Mesodermal cell (in vitro differentiated cells): Measurements from ENCODE around the gene MYCBPAP.

Source experiments
- H3K27ac ChIP-seq: 2 replicates; pipeline ENCODE4 v1.7.0; 2013; ENCODE audit warnings: mild to moderate bottlenecking, low read depth, low read length, moderate library complexity; ENCODE audit not compliant: severe bottlenecking
- H3K36me3 ChIP-seq: 2 replicates; pipeline ENCODE4 v1.7.1; 2013; ENCODE audit warnings: mild to moderate bottlenecking, low read length, moderate library complexity; ENCODE audit not compliant: control insufficient read depth, insufficient read depth
- H3K4me1 ChIP-seq: one replicate; pipeline ENCODE4 v1.7.1; 2013; ENCODE audit warnings: mild to moderate bottlenecking, low read length; ENCODE audit not compliant: insufficient read depth, control insufficient read depth, poor library complexity, severe bottlenecking
- H3K4me3 ChIP-seq: 2 replicates; pipeline ENCODE4 v1.7.0; 2013; ENCODE audit warnings: low read length, control low read depth, mild to moderate bottlenecking; ENCODE audit not compliant: insufficient read depth, poor library complexity, severe bottlenecking; ENCODE audit errors: extremely low read depth
- H3K9me3 ChIP-seq: 2 replicates; pipeline ENCODE4 v1.7.1; 2013; ENCODE audit warnings: mild to moderate bottlenecking, low read length, moderate library complexity; ENCODE audit not compliant: control insufficient read depth
- WGBS, 2 experiments: methylation state at CpG; one replicate each; pipeline ENCODE4 v1.1.5; 2013; ENCODE audit warnings: missing lambda C conversion rate in 2 of 2; ENCODE audit not compliant: insufficient coverage in 2 of 2; 5-methylcytosine and 5-hydroxymethylcytosine counted together

Gene MYCBPAP

DNA sequence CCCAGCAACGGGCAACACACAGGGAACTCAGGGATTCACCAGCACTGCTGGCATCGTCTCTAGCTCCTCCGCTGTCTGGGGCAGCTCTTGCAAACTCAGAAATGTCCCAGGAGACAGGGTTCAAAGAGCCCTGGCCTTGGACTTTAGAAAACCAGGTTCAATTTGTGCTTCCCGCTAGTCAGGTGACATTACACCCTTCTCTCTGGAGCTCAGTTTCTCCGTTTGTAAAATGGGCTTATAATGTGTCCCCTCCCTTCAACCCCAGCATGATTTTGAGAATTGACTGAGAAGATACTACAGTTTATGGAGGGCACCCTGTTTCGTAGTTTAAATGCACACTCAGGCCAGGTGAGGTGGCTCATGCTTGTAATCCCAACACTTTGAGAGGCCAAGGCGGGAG is 1.9 kb upstream of the MYCBPAP start:
- H3K4me3 ChIP-seq: no peak overlapping the region
- peaks cover 3% of the 10 kb centered on the region for H3K4me1 ChIP-seq
- WGBS, 2 experiments: 87 to 89% methylated on average over 5 to 7 of the region's 7 CpGs
- H3K9me3 ChIP-seq: no peaks in the 10 kb centered on the region
- no peak overlapping the region for H3K27ac ChIP-seq
- H3K36me3 ChIP-seq: no peaks in the 10 kb centered on the region

DNA sequence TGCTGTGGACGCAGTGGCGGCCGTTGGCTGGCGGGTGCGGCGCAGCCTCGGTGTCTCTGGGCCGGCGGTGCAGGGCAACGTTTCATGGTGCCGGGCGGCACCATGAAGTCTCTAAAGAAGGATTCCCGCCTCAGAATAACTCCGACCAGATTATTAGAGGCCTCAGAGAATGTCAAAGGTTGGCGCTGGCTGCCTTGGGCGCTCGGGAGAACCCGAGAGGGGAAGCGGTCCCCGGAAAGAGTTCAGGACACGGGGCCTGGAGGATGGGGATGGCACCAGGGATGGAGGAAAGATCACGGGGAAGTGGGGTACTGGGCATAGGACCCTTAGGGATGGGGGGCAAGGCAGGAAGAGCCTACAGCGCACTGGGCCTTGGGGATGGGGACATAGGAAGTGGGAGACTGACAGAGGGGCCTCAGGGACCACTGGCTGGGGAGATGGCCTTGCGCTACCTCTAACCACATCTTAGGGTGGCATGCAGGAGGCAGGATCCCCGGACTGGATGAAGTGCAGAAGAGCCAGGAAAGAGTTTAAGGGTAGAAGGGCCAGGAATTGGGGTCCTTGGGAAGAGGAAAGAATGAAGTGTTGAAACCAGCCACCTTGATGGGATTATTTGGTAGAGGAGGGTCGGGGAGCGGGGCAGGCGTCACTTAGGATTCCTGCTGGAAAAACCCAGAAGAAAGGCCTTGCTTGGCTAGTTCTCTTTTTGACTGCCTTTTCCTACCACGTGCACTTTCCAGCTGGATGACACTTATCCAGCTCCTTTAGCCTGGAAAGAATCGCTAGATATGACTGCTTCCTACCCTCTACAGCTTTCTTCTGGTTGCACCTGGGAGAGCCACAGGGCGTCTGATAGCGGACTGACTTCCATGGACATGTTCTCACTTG is 578 bp downstream of the MYCBPAP start:
- Histone ChIP-seq H3K4me3 (peak overlapping the region; percentile 38), H3K27ac (no peak overlapping the region), H3K36me3 (no peaks in the 10 kb centered on the region), H3K9me3 (no peaks in the 10 kb centered on the region), H3K4me1 (peaks cover 6% of the 10 kb centered on the region)
- WGBS, 2 experiments: 32 to 39% methylated on average over 28 to 30 of the region's 32 CpGs

DNA sequence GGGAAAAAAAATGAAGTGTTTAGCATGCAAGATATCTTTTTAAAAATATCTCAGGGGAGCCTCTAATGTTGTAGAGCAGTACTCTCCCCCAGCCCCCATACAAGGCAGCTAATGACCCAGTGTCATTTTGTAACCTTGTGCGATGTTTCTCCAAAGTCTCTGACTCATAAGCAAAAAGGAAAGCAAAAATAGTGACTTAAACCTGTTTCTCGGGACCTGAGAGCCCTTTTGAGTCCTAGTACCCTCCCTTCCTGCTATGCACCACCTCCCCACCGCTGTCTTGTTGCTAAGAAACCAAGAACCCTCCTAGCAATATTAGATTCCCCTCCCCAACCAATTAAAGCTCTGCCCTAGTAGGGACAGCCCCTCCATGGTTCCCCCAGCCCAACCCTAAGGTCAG is 2.8 kb downstream of the MYCBPAP start:
- whole genome bisulfite sequencing, 2 experiments: 66 to 82% methylated on average over 3 of the region's 3 CpGs
- Histone ChIP-seq H3K27ac (no peak overlapping the region), H3K4me3 (no peak overlapping the region), H3K4me1 (peaks cover 11% of the 10 kb centered on the region), H3K9me3 (no peaks in the 10 kb centered on the region), H3K36me3 (no peaks in the 10 kb centered on the region)

GRCh38 chr17:50513495-50513894 is 5.3 kb downstream of the MYCBPAP start:
- no peak overlapping the region for H3K4me3 ChIP-seq
- 80 to 91% methylated on average over 3 of the region's 4 CpGs for WGBS, 2 experiments
- H3K4me1 ChIP-seq: peaks cover 11% of the 10 kb centered on the region
- H3K27ac ChIP-seq: no peak overlapping the region
- H3K9me3 ChIP-seq: no peaks in the 10 kb centered on the region
- H3K36me3 ChIP-seq: no peaks in the 10 kb centered on the region

GRCh38 chr17:50514388-50514787 is 6.1 kb downstream of the MYCBPAP start:
- WGBS, 2 experiments: 65% methylated on average over 3 of the region's 3 CpGs; no CpG with 5 or more reads in 1 of the 2 experiments
- Histone ChIP-seq H3K4me1 (peaks cover 11% of the 10 kb centered on the region), H3K27ac (no peak overlapping the region), H3K36me3 (no peaks in the 10 kb centered on the region), H3K9me3 (no peaks in the 10 kb centered on the region), H3K4me3 (no peak overlapping the region)

DNA sequence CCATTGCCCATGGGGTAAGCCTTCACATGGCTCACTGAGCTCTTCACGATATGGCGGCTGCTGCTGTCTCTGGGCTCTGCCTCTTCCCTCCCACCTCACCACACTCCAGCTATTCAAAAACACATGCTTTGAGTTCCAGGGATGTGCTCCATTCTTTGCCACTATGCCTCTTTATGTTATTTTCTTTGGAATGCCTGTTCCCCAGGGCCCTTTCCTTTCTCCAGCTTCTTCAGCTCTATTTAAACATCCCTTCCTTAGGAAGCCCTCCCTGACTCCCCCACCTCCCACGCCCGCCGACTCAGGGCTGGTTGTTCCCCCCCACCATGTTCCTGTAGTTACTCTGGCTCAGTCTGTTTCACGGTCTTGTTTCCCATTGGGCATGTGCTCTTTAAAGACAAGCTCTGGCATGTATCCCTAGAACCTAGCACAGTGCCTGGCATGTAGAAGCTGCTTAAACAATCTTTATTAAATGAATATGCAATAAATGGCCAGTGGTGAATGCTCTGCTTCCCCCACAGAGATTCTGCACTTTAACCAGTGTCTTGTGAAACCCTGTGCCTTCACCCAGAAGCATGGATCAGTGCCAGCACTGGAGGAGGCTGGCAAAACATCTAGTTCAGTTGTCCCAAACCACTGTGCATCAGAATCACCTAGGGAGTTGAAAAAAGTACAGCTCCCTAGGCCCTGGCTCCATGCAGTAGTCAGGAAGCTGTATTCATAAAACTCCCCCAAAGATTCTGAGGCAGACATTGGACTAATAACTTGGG is 6.9 kb downstream of the MYCBPAP start:
- WGBS, 2 experiments: 56 to 88% methylated on average over 2 to 6 of the region's 6 CpGs
- no peak overlapping the region for H3K4me3 ChIP-seq
- peaks cover 11% of the 10 kb centered on the region for H3K4me1 ChIP-seq
- no peak overlapping the region for H3K27ac ChIP-seq
- H3K36me3 ChIP-seq: no peaks in the 10 kb centered on the region
- no peaks in the 10 kb centered on the region for H3K9me3 ChIP-seq

- Histone ChIP-seq H3K9me3 (no peaks in the 10 kb centered on the region), H3K36me3 (no peaks in the 10 kb centered on the region), H3K27ac (no peak overlapping the region), H3K4me3 (no peak overlapping the region), H3K4me1 (peaks cover 5% of the 10 kb centered on the region)
- WGBS, 2 experiments: 86 to 100% methylated on average over 2 to 3 of the region's 4 CpGs
These were observed 8.8 kb downstream of the MYCBPAP start for GRCh38 chr17:50517011-50517410.

DNA sequence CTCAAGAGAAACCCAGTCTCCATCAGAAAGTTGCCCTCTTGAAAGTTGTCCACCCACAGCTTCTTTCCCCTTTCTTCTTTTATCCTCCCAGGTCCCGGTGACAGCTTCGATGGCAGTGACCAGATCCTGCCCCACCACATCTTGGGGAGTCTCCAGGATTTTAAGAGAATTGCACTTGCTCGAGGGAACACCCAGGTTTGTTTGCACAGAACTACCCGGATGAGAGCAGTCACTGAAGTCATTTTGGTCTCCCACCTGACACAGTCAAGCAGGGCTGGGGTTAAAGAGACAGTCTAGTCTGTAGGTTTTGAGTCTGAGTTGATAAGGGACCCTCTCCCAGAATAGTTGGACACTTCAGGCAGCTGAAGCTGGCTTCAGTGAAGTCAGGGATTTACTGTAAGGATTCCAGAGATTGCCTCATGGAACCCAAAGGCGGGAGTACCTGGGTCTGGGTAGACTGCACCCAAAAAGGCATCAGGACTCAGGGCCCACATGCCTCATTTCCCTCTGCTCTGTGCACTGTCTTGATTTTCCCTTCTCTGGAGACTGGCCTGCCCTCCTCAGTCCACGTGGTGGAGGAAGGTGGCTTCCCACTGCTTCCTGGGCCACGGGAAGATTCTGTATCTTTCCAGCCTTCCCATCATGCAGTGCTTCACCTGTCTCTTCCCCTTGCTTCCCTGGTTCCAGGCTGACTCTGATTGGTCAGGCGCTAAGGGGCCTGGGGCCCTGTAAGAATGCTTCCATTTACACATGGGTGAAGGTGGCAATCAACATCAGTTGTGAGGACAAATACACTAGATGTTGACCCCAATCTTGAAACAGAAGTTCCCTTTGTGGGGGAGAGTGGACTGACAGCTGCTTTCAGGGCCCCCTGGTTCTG is 9.5 kb downstream of the MYCBPAP start:
- 87 to 88% methylated on average over 6 to 8 of the region's 8 CpGs for WGBS, 2 experiments
- H3K9me3 ChIP-seq: no peaks in the 10 kb centered on the region

GRCh38 chr17:50518384-50519023 is 10.3 kb downstream of the MYCBPAP start:
- WGBS, 2 experiments: 85 to 88% methylated on average over 12 of the region's 13 CpGs
- H3K4me3 ChIP-seq: no peak overlapping the region
- H3K9me3 ChIP-seq: no peaks in the 10 kb centered on the region

More for the DNA sequence above, 9.5 kb downstream of the MYCBPAP start:
- no peaks in the 10 kb centered on the region for H3K36me3 ChIP-seq
- H3K4me1 ChIP-seq: peaks cover 5% of the 10 kb centered on the region
- H3K27ac ChIP-seq: no peak overlapping the region
- H3K4me3 ChIP-seq: no peak overlapping the region

More at GRCh38 chr17:50518384-50519023, 10.3 kb downstream of the MYCBPAP start:
- peaks cover 5% of the 10 kb centered on the region for H3K4me1 ChIP-seq
- no peaks in the 10 kb centered on the region for H3K36me3 ChIP-seq
- no peak overlapping the region for H3K27ac ChIP-seq
